ENCODE results near the gene MICAL1. TPM values are rescaled to one million over a fixed set of nuclear protein-coding genes. Genes with fewer than 3 reads are reported as not detected.

MICAL1 gene
- total RNA-seq, 1 donor from 2014 or later = 31.0 TPM

DNA sequence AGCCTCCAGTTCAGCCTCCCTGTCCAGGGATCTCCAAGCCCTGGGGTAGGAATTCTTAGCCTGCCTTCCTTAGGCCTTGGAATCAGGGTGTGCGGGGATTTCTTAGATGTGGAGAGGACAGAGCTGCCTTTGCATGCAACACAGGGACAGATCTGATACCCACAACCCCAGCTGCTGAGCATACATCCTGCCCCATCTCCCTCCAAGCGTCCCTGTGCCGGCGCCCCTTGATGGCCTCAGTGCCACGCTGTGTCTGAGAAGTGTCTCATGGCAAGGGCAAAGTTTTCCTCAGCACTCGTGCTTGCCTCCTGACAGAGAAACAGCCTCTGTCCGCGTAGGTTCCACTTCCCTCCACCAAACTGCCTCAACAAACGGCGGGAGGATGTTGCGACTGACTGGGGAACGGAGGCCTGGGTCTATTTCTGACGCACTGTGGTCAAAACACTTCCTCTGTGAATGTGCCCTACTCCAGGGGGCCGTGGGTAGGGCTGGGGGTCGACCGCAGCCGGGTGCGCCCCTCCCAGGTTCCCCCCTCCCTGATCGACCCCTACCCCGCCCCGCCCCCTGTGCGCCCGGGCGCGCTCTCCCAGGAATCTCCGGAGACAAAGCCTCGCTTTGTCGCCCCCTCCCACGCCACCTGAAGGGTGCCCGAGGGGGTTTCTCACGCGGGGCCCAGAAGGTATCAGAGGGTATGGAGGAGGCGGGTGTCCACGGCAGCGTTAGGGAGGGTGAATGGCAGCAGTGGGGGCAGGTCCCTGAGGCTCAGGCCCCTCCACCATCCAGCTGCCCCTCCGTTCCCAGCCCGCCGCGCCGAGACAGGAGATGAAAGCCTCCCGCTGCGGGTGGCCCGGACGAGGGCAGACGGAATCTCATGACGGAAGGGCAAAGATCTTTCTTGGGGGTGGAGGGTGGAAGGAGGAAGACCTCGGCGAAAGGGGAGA, 806 bp downstream of the MICAL1 start:
- no peak for DNase-seq

- DNase-seq = no peak
These were observed 1.7 kb downstream of the MICAL1 start for GRCh38 chr6:109453594-109454495.

- no peak for DNase-seq
These were observed 2.4 kb downstream of the MICAL1 start for GRCh38 chr6:109453156-109453555.

- no peak for DNase-seq
These were observed 3.4 kb downstream of the MICAL1 start for GRCh38 chr6:109452181-109452580.

DNA sequence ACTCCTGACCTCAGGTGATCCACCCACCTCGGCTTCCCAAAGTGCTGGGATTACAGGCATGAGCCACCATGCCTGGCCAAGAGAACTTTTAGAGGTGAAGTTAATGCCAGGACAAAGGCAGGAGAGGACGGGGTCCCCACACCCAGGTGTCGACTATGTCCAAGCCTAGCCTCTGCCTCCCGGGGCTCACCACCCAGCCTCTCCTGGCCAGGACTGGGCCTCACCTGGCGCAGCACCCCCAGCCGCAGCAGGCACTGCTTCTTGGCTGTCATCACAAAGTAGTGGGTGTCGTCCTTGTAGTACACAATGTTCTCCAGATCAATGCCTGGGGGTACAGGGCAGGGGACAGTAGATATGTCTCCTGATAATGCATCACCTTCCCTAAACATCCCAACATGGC, 4.2 kb downstream of the MICAL1 start:
- DNase-seq = no peak

DNA sequence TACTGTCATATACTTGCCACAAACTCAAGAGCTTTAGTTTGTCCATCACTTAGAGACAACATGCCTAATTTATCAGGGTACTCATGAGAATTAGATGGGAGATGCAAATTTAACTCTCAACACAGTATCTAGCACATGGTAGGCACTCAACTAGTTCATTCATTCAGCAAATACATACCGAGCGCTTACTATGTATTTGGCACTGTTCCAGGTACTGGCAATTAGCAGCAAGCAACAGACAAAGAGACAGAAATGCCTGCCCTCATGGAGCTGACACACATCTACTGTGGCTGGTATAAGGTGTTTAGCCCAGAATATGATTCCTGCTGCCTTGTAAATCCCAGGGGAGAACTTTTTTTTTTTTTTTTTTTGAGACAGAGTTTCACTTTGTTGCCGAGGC, 4.8 kb downstream of the MICAL1 start:
- no peak for DNase-seq

DNA sequence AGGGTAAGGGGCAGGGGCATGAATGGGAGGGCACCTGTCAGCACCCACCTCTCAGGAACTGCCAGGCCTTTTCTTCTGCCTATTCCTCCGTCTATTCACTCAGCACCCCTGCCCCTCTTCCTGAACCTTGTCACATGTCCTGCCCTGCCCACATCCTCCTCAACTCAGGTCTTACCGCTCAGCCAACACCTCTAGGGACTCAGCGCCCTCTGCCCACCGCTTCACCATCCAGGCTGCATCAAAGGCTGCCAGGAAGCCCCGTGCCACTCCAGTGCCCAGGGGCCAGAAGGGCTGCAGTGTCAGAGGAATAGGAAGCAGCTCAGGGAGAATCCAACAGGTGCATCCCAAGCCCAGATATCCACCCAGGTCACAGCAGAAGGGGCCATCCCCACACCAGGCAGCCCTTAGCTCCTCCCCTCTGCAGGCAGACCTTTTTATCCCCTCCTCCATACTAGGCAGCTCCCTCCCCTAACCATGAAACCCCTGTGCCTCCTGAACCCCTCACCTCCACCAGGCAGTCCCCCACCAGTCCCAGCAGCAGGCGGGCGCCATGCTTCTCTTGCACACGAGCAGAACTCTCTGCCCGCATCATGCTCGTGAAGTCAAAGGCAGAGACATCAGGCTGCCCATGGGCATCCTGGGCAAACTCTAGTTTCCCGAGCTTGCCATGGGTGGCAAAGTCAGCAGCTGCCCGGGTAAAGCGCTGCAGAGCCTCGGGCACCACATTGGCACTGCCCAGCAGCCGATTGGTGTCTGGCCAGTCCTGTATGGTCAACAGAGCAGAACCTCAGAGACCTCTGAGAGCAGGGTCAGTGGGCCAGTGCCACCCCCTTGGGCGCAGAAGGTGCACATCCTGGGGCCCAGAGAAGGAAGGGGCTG, 5.5 kb downstream of the MICAL1 start:
- DNase-seq = no peak

DNA sequence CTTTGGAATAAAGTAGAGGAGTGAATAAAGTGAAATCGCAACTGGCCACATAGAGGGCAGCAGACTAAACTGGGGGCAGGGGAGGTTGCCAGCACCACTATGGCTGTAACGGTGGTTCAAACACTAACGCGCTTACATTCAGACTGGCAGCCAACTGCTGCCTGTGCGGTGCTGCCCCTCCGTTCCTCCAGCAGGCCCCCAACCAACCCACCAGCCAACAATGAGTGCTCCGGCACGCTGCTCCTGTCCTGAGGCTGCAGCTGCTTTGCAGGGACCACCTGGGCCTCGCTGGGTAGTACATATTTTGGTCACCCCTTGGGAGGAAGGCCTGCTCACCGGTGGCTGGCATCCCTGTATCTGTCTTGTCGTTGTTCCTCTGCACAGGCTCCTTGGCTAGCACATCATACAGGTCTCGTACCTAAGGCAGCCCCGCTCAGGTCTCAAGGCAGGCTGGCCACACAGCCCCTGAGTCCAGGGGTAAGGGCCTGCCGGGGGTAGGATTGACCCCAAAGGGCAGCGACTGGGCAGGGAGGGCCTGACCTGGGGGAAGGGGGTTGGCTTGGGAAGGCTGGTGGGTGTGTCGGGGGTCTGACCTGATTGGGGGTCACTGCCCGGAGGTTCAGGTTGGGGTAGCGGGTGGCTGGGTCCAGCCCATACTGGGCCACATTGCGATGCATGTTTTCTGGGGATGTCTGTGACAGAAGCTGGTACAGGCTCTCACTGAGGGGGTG, 6.3 kb downstream of the MICAL1 start:
- DNase-seq = no peak

GRCh38 chr6:109448615-109449014, 7.0 kb downstream of the MICAL1 start:
- DNase-seq = no peak

GRCh38 chr6:109447878-109448555, 7.6 kb downstream of the MICAL1 start:
- no peak for DNase-seq

- DNase-seq = no peak
These were observed 8.5 kb downstream of the MICAL1 start for GRCh38 chr6:109447087-109447486.

DNA sequence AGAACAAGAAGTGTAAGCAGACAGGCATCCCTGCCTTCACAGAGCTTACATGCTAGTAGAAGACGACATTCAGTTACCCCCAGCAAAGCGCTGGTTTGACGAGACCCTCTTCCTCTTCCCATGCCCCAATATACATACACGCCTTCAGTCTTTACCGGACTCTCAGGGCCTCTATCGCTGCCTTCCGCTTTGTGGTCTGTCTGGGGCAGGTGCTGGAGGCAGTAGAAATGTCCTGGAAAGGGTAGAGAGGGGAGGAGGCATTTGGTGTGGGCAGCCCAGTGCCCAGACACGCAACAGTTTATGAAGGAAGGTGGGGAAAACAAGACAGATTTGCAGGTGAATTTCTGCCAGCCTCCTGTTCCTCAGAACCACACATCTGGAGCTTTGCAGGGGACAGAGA, 9.0 kb downstream of the MICAL1 start:
- no peak for DNase-seq

DNA sequence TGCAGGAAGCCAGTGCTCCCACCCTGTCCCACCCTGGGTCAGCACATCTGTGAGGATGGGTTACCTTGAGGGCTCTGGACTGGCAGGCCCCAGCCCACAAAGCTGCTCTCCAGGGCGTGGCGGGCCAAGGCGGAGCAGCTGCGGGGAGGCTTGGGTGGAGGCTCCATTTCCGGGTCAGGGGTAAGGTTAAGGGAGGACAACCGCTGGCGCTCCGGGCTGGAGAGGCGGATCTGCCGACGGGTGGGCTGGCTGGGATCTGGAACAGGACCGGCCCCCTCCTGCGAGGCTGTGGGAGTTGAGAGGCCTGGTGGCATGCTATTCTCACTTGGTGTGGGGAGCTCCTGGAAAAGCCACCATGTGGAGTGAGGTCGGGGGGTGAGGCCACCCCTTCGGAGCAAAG, 9.5 kb downstream of the MICAL1 start:
- DNase-seq = no peak

- DNase-seq = no peak
These were observed 10.2 kb downstream of the MICAL1 start for GRCh38 chr6:109445382-109445781.

DNA sequence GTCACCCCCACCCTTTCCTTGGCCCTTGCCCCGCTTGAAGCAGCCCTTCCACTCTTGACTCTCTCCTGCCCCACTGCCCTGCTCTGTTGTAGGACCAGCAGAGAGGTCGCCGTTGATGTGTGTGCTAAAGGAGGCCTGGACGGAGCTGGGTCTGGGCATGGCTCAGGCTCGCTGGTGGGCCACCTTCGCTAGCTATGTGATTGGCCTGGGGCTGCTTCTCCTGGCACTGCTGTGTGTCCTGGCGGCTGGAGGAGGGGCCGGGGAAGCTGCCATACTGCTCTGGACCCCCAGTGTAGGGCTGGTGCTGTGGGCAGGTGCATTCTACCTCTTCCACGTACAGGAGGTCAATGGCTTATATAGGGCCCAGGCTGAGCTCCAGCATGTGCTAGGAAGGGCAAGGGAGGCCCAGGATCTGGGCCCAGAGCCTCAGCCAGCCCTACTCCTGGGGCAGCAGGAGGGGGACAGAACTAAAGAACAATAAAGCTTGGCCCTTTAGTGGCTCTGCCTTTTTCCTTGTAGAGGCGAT, 12.1 kb downstream of the MICAL1 start:
- no peak for DNase-seq

DNA sequence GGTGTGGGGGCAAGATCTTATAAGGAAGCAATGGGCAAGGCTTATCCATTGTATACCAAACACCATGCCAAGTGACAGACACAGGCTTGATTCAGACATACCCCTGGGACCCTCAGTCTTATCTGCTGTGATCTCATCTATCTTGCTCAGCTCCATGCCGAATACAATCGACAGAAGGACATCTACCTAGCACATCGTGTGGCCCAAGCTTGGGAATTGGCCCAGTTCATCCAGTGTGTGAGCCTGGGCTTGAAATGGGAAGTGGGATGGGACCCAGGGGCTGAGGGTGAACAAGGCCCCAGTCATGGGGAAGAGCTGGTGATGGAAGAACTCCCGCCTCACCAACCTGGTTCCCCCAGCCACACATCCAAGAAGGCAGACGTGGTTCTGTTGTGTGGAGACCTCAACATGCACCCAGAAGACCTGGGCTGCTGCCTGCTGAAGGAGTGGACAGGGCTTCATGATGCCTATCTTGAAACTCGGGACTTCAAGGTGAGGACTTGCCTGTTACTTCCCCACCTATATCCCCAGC, 13.1 kb downstream of the MICAL1 start:
- DNase-seq = no peak

- no peak for DNase-seq
These were observed 14.3 kb downstream of the MICAL1 start for GRCh38 chr6:109441069-109441816.

DNA sequence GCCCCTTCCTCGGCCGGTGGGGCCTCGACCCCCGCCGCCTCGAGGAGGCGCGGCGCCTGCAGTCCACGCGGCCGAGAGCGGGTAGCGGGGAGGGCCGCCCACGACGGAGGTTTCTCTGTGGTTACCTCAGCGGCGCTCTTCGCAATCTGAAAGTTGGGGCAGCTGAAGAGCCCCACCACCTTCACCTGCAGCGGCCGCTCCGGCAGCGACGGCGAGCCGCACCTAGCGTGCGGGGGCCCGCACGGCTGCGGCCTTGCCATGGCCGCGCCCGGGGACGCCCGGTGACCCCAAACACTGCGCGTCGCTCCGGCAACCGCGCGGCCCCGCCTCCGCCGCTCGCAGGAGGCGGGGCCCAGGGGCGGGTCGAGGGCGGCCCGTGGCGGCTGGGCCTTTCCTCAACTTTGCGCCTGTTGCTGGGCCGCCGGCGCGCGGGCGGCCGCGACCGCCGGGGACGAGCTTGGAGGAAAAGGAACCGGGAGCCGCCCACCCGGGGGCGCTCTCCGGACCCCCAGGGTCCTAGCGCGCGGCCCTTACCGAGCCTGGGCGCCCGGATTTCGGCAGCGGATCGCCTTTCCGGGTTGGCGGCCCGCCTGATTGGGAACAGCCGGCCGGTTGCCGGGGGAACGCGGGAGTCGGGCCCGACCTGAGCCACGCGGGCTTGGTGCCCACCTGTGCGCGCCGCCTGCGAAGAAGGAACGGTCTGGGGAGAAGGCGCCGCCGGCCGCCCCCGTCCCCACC, 15.1 kb downstream of the MICAL1 start, which contains the start of the genes PPIL6 and SMPD2:
TSS of gene PPIL6 (minus strand) at position 298 of the 738 bp plus-strand sequence. CDS start at position 260, 38 bp downstream.
TSS of gene SMPD2 (plus strand) at position 394 of the 738 bp plus-strand sequence. CDS start 398 bp downstream, outside the sequence.
- DNase-seq = peak; percentile 79

Measured in occipital lobe (tissue), 2 donors.